Stimulated activated CD4-positive, alpha-beta T cell treated with anti-CD3 and anti-CD28 coated beads, Interleukin-1b, Interleukin-23, amount 100 ng/mL, for 48 hours (primary cell): ENCODE results near the gene VPS13D.
"Not testable (repeated sequence)": the region's sequence is repeated elsewhere in the genome, so short reads cannot be mapped to it uniquely, and the experiment has no call there.

ENCODE experiments used
- DNase-seq: peaks from one replicate; pipeline ENCODE4 v3.0.0-alpha.2; 2020

VPS13D gene

GRCh38 chr1:12290828-12291227 lies 61.0 kb downstream of the VPS13D start:
- no peak for DNase-seq

- no peak for DNase-seq
Measured at GRCh38 chr1:12293416-12293815, 63.6 kb downstream of the VPS13D start.

DNA sequence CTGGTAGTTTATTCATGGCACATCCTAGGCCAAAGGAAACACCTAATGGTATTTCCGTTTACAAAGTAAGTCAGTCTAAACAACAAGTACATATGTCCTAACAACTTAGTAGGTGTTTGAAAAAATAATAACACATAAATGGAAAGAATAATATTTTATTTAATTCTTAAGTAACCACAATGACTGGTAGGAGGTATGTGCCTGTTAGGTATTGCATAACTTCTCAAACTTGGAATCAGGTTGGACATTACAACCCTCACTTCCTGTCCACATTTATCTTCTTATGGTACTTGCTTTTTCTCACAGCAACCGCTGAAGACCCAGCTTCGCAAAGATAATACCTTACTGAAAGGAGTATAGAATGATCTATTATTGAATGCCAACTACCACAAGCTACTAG lies 64.2 kb downstream of the VPS13D start:
- DNase-seq = no peak

DNA sequence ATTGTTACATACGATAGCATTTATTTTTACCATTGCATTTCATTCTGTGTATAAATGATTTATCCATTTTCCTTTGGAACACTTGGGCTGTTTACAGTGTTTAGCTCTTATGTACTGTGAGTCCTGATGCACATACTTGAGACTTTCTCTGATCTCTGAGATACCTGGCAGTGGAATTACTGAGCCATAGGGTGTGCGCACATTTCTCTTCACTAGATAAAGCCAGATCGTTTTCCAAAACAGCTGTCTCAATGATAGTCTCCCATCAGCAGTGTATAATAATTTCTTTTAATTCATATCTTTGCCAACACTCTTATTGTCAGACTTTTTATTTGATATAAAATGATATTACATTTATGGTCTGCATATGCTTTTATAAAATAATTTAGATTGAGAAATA lies 66.2 kb downstream of the VPS13D start:
- no peak for DNase-seq

DNA sequence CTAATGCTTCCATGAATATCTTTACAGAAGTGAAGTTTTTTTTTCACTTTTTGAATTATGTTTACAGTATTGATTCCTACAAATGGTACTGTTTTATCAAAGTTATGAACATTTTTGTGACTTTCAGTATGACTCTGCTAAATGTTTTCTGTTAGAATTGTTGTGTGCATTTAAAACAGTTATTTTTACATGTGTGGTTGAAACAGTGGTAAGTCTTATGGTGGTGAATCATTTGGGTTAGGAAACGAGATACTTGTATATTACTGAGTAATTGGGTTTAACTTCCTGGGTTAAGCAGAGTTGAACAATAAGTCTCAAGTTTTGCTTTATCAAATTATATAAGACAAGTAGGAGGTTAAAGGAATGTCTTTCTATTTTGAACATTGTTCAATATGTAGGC lies 66.8 kb downstream of the VPS13D start:
- DNase-seq = no peak

- no peak for DNase-seq
Measured at GRCh38 chr1:12300706-12301105, 70.9 kb downstream of the VPS13D start.

GRCh38 chr1:12301518-12302237 lies 71.8 kb downstream of the VPS13D start:
- DNase-seq = no peak

GRCh38 chr1:12302798-12303447 lies 73.1 kb downstream of the VPS13D start:
- no peak for DNase-seq

DNA sequence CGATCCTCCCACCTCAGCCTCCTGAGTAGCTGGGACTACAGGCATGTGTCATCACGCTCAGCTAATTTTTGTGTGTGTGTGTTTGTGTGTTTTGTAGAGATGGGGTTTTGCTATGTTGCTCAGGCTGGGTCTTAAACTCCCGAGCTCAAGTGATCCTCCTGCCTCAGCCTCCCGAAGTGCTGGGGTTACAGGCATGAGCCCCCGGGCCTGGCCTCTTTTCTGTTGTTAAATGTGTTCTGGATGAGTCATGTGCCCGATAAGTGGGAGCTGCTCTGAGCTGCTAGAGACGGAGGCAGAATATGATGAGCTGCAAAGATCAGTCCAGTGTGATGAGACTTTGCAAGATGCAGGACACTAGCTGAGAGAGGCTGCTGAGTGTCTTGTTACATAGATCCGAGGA lies 75.5 kb downstream of the VPS13D start:
- DNase-seq = no peak

- DNase-seq = no peak
Measured at GRCh38 chr1:12309783-12310742, 80.2 kb downstream of the VPS13D start.

GRCh38 chr1:12314333-12314903 lies 84.6 kb downstream of the VPS13D start:
- DNase-seq = no peak

DNA sequence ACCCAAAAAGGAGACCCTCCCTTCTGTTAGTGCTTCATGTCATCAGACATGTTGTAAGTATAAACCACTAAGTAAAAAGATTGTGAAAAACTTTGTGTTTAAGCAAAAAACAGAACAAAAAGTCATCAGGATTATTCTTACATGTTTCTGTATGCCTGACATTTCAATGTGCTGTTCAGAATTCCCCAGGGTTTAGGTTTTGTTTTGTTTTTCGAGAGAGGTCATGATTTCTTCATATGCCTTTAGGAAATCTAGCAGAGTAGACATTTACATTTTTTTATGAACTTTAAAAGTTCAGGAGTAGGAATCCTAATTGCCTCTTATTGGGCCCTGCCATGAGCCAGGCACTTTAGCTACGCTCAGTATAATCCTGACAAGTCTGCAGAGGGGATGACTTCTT lies 85.3 kb downstream of the VPS13D start:
- DNase-seq = no peak

DNA sequence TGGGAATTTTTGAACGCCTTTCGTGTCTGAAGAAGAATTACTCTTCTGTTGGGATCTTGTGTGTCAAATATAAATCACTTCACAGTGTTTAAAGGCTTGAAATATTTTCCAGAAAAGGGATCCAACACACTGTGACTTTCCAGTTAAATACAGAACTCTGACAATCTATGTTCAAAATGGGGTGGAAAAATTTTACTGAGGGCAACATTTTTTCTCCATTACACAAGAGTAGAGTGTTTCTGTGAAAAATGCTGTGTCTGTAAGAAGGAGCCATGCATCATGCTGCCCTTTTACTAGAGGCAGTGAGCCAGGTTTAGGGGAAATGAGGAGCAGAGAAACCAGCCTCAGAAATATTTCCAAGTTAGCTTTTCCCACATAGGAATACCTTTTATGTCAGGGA lies 86.5 kb downstream of the VPS13D start:
- DNase-seq = no peak

- no peak for DNase-seq
Measured at GRCh38 chr1:12320486-12320885, 90.7 kb downstream of the VPS13D start.

DNA sequence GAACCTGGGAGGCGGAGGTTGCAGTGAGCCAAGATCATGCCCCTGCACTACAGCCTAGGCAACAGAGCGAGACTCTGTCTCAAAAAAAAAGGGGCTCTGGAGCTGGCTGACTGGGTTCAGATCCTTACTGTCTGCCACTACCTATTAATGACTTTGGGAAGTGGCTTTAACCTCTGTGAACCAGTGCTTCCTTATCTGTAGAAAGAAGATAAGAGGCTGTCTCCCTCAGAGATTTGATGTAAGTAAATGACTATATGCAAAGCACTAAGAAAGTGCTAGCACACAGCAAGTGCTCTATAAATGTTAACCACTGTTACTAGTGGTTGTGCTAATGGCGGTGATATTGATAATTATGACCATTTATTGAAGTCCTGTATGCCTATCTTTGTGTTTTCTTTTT lies 94.6 kb downstream of the VPS13D start:
- DNase-seq = no peak

DNA sequence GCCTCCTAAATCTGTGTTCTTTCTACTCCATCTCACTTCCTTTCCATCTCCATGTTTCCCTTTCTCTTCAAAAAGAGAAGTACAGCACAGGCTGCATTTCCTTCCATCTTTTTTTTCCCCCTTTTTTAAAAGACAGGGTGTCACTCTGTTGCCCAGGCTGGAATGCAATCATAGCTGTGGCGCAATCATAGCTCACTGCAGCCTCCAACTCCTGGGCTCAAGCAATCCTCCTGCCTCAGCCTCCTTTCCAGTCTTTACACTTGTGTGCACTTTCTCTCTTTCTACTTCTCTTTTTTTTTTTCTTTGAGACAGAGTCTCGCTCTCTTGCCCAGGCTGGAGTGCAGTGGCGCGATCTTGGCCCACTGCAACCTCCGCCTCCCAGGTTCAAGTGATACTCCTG lies 95.1 kb downstream of the VPS13D start:
- not testable (repeated sequence) for DNase-seq

- no peak for DNase-seq
Measured at GRCh38 chr1:12326986-12327385, 97.2 kb downstream of the VPS13D start.

GRCh38 chr1:12327566-12327965 lies 97.7 kb downstream of the VPS13D start:
- peak; percentile 15 for DNase-seq

DNA sequence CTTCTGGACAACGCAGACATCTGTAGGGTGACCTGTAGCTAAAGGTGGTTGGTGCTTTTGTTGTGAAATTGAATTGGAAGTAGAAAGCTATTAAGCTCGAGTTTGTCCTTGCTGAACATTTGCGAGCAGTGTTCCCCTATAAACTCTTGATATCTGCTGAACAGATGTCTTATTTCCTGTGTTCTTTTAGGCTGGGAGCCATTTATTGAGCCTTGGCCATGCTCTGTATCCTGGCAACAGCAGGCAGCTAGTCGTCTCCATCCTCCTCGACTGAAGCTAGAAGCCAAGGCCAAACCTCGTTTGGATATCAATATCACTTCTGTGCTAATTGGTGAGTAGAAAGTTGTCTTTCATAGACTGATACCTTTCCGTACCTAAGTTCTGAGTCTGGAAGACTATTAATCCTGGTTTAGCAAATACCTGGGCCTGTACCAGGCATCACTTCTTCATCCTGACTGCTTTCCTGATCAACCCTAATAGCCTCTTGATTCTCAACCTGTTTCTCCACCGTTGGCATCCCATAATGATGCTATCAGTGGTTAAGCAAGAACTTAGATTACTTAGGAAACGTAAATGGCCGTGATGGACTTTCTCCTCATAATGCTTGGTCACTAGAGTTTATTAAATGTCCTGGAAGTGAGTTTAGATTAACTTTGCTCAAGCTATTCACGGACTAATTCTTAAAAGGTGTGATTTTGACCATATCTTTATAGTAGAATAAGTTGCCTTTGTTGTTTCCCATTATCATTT lies 103.4 kb downstream of the VPS13D start:
- no peak for DNase-seq

DNA sequence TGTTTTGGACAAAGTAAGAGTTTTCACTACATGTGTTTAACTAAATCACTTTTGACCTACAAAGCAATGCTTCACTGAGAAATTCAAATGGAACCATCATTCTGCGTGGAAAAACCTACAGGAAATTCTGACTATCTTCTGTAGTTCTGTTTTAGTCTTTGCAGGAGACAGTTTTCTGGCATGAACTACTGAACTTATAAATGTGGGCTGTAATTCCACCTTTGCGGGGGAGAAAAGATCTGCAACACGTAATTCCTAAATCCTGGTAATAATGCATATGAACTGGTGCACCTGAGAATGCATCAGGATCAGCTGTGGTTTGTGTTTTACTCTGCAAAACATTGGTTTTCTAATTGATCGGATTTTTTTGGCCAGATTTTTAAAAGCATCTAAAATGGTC lies 106.0 kb downstream of the VPS13D start:
- no peak for DNase-seq

GRCh38 chr1:12336413-12336812 lies 106.6 kb downstream of the VPS13D start:
- DNase-seq = no peak

GRCh38 chr1:12338017-12338416 lies 108.2 kb downstream of the VPS13D start:
- DNase-seq = no peak

DNA sequence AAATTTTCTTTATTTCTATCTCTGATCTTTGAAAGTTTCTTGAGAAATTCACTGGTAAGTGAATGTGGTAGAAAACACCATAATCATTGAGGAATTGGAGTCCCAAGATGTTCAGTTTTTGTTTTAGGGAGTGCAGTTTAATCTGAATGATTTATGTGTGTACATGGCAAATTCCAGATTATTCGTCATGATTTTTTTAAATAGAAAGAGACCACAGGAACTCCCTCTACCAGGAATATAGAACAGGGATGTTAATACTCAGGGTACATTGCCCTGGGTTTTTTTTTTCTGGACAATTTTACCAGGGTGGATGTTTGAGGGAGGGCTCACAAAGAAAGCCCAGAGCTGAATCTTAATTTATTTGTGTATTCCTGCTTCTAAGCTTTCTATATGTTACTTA lies 109.0 kb downstream of the VPS13D start:
- DNase-seq = no peak
